Activated T-helper 17 cell treated with anti-CD3 and anti-CD28 coated beads, Interleukin-2, amount 50 U/mL, for 72 hours (primary cell): ENCODE data around the gene TRIM46. TPM values are rescaled to one million over a fixed set of nuclear protein-coding genes. Genes with fewer than 3 reads are reported as not detected.
A peak's percentile ranks its signal among the peaks of the same experiment; 100 is the strongest.

Experiments
- ATAC-seq: fragments of 150-1000 bp; cut with Tn5 transposase; replicated peaks from 2 replicates; pipeline ENCODE4 v1.10.0; 2021; ENCODE audit warnings: mild to moderate bottlenecking, moderate library complexity
- H3K27ac Mint-ChIP-seq: one replicate; pipeline ENCODE4 v1.8.0; 2022; ENCODE audit warnings: mixed read lengths
- H3K27me3 Mint-ChIP-seq: one replicate; pipeline ENCODE4 v1.8.0; 2022; ENCODE audit warnings: mixed read lengths
- H3K36me3 Mint-ChIP-seq: one replicate; pipeline ENCODE4 v1.8.0; 2022; ENCODE audit warnings: low read depth, mild to moderate bottlenecking, mixed read lengths
- H3K4me1 Mint-ChIP-seq: one replicate; pipeline ENCODE4 v1.8.0; 2022; ENCODE audit warnings: mixed read lengths
- H3K4me3 Mint-ChIP-seq: one replicate; pipeline ENCODE4 v1.8.0; 2022; ENCODE audit warnings: mild to moderate bottlenecking, mixed read lengths
- H3K9me3 Mint-ChIP-seq: one replicate; pipeline ENCODE4 v1.8.0; 2022; ENCODE audit warnings: mixed read lengths
- total RNA-seq, 2 donors: library from RNA; stranded (reverse); gene quantifications; one replicate each; pipeline ENCODE4 v1.2.3, GENCODE V29; 2022

TRIM46 gene, protein sequence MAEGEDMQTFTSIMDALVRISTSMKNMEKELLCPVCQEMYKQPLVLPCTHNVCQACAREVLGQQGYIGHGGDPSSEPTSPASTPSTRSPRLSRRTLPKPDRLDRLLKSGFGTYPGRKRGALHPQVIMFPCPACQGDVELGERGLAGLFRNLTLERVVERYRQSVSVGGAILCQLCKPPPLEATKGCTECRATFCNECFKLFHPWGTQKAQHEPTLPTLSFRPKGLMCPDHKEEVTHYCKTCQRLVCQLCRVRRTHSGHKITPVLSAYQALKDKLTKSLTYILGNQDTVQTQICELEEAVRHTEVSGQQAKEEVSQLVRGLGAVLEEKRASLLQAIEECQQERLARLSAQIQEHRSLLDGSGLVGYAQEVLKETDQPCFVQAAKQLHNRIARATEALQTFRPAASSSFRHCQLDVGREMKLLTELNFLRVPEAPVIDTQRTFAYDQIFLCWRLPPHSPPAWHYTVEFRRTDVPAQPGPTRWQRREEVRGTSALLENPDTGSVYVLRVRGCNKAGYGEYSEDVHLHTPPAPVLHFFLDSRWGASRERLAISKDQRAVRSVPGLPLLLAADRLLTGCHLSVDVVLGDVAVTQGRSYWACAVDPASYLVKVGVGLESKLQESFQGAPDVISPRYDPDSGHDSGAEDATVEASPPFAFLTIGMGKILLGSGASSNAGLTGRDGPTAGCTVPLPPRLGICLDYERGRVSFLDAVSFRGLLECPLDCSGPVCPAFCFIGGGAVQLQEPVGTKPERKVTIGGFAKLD
- 10 to 100 TPM; 10.6 to 16.6 TPM for total RNA-seq

DNA sequence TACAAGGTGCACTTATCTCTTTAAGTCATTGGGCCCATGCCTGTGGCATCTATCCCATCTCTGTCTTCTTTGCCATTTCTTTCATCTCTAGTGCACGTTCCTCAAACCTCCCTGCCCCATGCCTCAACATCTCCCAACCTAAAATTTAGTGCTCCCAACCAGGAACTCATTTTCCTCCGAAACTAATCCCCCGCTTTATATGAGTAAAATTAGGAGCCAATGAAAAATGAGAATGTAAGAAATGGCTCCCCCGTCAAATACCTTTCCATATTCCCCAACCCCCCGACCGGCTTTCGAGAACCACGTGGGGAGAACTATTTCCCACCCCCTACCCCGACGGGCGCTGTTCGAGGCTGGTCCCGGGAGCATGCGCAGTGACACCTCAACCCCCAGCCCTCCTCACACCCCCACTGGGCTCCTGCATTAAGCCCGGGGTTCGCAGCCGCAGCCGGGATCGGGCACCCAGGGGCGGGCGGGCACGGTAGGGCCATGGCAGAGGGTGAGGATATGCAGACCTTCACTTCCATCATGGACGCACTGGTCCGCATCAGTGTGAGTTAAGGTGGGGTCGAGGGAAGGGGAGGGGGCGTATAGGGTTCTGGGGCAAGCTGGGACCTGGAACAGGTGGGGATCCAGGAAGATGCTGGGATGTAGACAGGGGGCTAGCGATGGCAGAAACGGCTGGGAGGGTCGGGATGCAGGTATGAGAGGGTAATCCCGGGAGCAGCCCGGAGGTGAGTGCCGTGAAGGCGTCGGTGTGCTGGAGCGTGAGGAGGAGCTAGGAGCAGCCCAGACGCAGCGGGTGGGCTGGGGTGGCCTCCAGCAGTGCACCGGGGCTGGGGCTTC, at the start of gene TRIM46:
TRIM46 (plus strand) TSS at position 372 of the 846 bp plus-strand sequence; CDS start at position 490, 118 bp downstream.
- H3K9me3 Mint-ChIP-seq = no peaks in the 10 kb centered on the region
- H3K27ac Mint-ChIP-seq = peak within 1 kb of the TSS; percentile 100
- H3K4me1 Mint-ChIP-seq = peaks cover 24% of the 10 kb centered on the region

DNA sequence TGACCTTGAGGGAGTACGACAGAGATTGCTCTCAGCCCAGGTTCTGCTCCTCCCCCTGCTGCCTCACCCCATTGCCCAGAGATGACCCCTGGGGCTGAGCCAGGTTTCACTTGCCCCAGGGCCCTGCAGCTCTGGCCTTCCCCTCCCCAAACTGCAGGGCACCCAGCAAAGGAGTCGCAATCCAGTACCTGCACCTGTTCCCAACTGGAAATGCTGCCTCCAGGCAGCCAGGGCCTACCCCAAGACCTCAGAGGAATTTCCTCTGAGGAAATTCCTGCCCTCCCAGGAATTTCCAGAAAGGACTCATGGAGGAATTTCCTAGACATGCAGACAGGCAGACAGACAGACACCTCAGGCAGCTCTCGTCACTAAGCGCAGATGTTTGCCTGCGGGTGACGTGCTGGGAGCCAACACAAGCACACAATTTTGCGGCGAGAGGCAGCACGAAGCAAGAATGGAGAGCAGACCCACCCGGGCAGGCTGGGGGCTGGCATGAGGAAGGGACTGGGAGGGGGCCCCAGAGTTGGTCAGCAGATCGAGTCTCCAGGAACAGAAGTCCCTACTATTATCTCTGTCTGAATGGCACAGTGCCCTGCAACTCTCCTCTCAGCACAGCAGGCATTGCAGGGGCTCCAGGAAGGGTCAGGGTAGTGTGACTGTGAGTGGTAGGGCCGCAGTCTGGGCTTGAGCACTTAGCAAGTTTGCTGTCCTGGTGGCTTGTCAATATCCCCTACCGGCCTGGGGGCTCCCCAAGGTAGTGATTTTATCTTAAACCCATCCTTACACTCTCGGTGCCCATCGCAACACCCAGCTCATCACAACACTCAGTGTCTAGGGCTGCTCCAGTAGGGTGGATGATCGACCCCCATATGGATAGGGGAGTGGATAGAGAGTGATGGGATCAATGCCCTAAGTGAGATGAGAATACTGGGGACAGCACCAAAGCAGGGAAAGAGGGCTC, 48.9 kb upstream of the TRIM46 start:
- H3K27me3 Mint-ChIP-seq = peaks cover 15% of the 10 kb centered on the region
- H3K4me3 Mint-ChIP-seq = no peak overlapping the region
- no peaks in the 10 kb centered on the region for H3K36me3 Mint-ChIP-seq
- peaks cover 16% of the 10 kb centered on the region for H3K4me1 Mint-ChIP-seq
- no peaks in the 10 kb centered on the region for H3K9me3 Mint-ChIP-seq
- no peak for ATAC-seq
- H3K27ac Mint-ChIP-seq = no peak overlapping the region

More for the DNA sequence above, at the start of gene TRIM46:
- H3K27me3 Mint-ChIP-seq = no peaks in the 10 kb centered on the region
- H3K4me3 Mint-ChIP-seq = peak within 1 kb of the TSS; percentile 100
- peaks cover 68% of the 10 kb centered on the region for H3K36me3 Mint-ChIP-seq
- peak; percentile 57 for ATAC-seq

DNA sequence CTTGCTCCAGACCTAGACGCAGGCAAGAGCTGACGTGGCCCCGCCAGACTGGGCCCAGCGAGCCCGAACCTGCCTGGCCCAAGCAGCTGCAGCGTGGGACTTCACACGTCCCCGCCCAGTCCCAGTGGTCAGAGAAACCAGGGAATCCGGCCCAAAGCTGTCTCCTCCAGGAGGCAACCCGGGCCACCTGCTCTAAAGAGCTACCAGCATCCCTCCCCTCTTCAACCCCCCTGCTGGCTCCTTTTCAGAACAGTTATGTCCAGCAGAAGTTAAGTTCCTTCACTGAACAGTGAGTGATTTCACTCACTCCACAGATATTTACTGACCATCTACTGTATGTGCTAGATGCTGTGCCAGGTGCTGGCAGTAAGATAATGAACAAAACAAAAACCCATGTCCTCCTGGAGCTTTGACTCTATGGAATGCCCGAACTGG, 48.1 kb upstream of the TRIM46 start:
- Mint-ChIP-seq H3K9me3 (no peaks in the 10 kb centered on the region), H3K4me3 (peak overlapping the region; percentile 19), H3K27ac (no peak overlapping the region), H3K36me3 (no peaks in the 10 kb centered on the region), H3K4me1 (peaks cover 16% of the 10 kb centered on the region), H3K27me3 (peaks cover 15% of the 10 kb centered on the region)
- no peak for ATAC-seq

DNA sequence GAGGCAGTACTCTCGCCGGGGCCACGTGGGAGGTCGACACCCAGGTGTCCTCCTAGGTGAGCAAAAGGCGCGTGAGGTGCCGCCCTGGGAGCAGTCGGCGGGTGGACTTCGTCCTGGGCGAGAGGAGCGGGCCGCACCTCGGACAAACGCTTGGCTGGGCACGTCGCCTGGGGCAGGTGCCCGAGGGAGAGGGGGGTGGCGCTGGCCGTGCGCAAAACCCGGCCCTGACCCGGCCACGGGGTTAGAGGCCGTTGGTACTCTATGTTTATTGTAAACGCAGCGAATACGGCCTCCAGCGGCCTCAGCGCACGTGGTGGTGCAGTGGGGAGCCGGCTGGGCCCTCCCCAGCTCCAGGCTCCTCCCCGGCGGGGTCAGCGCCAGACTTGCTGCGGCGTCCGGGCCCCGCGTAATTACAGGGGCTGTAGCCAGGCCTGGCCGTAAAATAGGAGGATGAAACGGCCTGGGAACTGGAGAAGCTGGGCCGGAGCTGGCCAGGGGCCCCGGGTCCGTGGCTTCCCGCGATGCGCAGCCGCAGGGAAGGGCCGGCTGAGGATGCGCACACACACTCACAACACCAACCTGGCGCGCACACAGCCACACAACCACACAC, 47.6 kb upstream of the TRIM46 start:
- Mint-ChIP-seq H3K4me3 (peak overlapping the region; percentile 79), H3K27ac (no peak overlapping the region), H3K4me1 (peaks cover 16% of the 10 kb centered on the region), H3K36me3 (no peaks in the 10 kb centered on the region), H3K9me3 (no peaks in the 10 kb centered on the region), H3K27me3 (peaks cover 15% of the 10 kb centered on the region)
- no peak for ATAC-seq

DNA sequence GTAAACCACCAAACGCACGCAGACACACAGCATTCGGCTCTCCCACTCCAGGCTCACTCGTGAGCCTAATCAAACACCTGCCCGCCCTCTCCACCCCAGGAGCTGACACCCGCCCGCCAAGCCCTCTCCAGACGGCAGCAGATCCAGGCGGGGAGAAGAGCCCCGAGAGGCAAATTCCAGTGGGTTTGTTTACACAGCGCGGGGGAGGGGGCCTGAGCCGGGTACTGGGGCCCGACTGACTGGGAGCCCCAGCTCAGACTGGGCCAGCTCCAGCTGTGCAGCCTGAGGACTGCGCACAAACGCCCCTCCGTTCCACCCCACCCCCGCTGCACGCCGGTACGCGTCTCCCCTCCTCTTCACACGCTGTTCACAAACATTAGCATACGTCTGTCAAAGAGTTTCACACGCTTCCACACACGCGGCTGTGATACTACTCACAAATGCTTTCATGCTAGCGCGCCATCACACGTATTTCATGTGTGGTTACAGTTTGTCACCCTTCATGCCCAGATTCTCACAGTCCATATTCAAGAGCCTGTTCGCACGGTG, 47.0 kb upstream of the TRIM46 start:
- peak; percentile 61 for ATAC-seq
- Mint-ChIP-seq H3K9me3 (no peaks in the 10 kb centered on the region), H3K4me3 (peak overlapping the region; percentile 79), H3K36me3 (no peaks in the 10 kb centered on the region), H3K4me1 (peaks cover 16% of the 10 kb centered on the region), H3K27me3 (peaks cover 15% of the 10 kb centered on the region), H3K27ac (peak overlapping the region; percentile 5)

DNA sequence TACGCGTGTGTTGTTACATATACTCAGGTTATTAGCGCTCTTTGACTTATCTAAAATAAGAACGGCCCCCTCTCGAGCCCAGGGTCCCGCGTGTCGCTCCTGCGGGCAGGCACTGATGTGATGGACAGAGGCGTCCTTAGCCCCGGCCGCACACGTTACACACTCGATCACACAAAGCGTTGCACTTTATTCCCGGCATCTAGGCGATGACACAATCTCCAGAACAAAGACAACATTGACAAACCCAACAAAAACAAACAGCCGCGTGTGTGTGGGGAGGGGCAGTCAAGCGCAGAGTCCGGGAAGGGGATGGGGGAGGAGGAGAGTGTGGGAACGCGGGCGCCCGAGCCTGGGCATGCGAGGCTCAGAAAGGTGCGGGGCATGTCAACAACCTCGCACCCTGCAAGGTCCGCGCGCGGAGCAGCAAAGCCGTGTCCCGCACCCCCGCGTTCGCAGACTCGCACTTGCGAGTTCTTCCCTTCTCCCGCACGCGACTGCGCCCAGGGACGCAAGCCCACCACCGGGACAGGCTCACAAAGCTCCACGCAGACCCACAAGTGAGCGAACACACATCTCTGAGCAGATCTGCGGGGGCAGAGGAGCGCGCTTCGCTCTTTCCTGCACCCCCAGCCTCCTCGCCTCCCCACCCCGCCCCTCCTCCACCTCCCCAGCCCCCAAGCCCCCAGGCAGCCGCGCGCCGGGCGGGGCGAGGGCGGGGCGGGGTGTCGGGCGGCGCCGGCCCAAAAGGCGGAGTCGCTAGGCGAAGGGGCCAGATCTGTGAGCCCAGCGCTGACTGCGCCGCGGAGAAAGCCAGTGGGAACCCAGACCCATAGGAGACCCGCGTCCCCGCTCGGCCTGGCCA, 46.3 kb upstream of the TRIM46 start, which contains the start of gene EFNA1:
EFNA1 (plus strand) TSS at position 772 of the 862 bp plus-strand sequence. CDS start 102 bp downstream, outside the sequence.
- Mint-ChIP-seq H3K27ac (peak within 1 kb of the TSS; percentile 62), H3K4me3 (peak within 1 kb of the TSS; percentile 79), H3K27me3 (peaks cover 15% of the 10 kb centered on the region), H3K36me3 (no peaks in the 10 kb centered on the region), H3K4me1 (peaks cover 16% of the 10 kb centered on the region), H3K9me3 (no peaks in the 10 kb centered on the region)
- peak; percentile 73 for ATAC-seq

DNA sequence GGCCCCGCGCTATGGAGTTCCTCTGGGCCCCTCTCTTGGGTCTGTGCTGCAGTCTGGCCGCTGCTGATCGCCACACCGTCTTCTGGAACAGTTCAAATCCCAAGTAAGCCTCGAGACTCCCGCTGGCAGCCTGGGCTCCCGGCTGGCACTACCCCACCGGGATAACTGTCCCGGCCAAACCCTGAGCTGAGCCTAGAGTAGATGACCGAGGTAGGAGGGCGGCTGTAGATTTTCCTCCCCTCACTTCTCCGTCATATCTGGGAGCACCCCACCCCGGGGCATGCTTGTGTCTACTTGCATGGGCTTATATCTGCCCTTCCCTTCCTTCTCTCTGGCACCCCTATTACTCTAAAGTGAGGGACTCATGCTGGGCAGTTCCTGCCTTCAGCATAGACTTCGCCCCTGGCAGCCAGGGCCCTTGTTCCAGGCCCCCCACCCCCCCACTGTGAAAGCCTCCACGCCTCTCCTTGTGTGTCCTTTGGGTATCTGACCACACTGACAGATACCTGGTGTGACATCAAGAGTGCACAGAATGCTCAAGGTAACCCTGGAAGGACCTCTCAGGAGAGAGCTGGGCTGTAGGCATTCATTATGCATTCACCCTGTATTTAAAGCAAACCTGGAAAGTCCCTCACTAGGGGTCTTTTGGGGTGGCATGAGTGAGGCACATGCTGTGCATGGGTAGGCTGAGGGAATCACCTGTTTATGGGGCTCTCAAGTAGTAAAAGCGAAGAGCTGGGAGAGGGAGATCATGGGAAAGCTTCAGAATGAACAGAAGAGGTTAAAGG, 45.5 kb upstream of the TRIM46 start:
- H3K27me3 Mint-ChIP-seq = peaks cover 15% of the 10 kb centered on the region

DNA sequence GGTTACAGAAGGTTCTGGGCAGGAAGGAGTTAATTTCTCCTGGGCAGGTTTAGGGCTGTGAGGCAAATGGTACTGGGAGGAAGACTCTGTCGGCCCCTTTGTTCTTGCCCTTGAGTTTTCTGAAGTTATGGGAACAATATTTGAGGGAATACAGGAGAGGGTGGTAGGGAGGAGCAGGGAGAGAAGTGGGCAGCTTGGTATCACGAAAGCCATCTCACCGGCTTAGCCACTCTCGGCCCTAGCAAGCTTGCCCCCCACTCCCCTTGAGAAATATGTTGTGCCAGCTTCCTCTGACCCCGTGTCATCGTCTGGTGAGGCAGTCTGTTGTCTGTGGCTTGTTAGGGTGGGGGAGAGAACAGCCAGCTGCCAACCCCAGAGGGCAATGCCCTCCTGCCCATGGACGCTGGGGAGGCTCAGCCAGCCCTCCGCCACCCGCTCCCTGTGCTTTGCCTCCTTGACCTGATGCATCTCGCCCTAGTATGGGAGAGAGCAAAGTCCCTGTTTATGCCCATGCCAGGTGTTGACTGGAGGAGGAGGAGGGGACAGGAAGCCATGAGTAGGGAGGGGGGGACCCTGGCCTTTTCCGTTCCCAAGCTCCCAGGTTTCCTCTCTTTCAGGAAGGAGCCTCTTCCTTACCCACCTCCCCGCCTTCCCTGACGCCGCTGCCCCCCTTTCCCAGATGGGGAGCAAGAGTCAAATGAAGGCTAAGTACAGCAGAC, 44.7 kb upstream of the TRIM46 start:
- H3K36me3 Mint-ChIP-seq = no peaks in the 10 kb centered on the region
- peaks cover 22% of the 10 kb centered on the region for H3K4me1 Mint-ChIP-seq
- ATAC-seq = no peak
- H3K9me3 Mint-ChIP-seq = no peaks in the 10 kb centered on the region
- H3K27me3 Mint-ChIP-seq = peaks cover 15% of the 10 kb centered on the region
- peak overlapping the region; percentile 62 for H3K27ac Mint-ChIP-seq
- peak overlapping the region; percentile 79 for H3K4me3 Mint-ChIP-seq

More for the DNA sequence above, 45.5 kb upstream of the TRIM46 start:
- peak overlapping the region; percentile 62 for H3K27ac Mint-ChIP-seq
- no peaks in the 10 kb centered on the region for H3K9me3 Mint-ChIP-seq
- peak overlapping the region; percentile 79 for H3K4me3 Mint-ChIP-seq
- no peaks in the 10 kb centered on the region for H3K36me3 Mint-ChIP-seq
- ATAC-seq = no peak
- peaks cover 16% of the 10 kb centered on the region for H3K4me1 Mint-ChIP-seq

DNA sequence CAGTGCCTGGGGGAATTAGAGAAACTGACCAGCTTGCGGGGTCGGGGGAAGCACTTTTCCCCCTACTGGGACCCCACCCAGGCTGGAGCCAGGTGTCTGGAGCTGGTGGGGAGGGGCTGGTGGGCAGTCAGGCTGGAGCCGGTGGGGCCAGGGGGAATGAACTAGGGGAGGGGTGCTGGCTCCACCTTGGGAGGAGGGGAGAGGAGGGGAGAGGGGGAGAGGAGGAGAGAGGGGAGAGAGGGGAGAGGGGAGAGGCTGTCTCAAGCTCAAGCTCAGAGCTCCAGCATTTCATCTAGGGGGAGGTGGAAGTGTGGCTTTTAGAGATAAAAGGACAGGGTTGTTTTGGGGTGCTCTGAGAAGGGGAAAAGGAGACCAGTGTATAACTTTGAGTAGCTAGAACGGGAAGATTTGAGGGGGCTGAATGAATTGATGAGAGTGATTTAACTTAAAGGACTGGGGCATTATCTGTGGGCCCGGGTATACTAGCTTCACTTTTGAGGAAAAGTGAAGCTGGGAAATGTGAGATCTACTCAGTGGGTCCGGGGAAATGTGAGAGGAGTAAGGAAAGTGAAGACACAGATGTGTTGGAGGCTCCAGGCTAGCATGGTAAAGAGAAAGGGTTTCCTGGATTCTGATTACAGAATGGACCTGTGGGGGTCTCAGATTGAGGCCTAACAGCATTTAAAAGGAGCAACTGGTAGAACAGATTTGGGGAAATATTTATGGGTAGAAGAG, 43.2 kb upstream of the TRIM46 start:
- peaks cover 6% of the 10 kb centered on the region for H3K36me3 Mint-ChIP-seq
- peaks cover 30% of the 10 kb centered on the region for H3K4me1 Mint-ChIP-seq
- peaks cover 15% of the 10 kb centered on the region for H3K27me3 Mint-ChIP-seq
- H3K27ac Mint-ChIP-seq = peak overlapping the region; percentile 26
- H3K4me3 Mint-ChIP-seq = no peak overlapping the region
- no peak for ATAC-seq
- no peaks in the 10 kb centered on the region for H3K9me3 Mint-ChIP-seq

DNA sequence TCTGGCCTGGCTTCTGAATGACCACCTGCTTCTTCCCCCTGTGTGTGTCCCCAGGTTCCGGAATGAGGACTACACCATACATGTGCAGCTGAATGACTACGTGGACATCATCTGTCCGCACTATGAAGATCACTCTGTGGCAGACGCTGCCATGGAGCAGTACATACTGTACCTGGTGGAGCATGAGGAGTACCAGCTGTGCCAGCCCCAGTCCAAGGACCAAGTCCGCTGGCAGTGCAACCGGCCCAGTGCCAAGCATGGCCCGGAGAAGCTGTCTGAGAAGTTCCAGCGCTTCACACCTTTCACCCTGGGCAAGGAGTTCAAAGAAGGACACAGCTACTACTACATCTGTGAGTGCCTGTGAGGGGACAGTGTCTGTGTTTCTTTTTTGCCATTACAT, 42.4 kb upstream of the TRIM46 start:
- Mint-ChIP-seq H3K9me3 (no peaks in the 10 kb centered on the region), H3K4me1 (peaks cover 30% of the 10 kb centered on the region), H3K27me3 (peaks cover 15% of the 10 kb centered on the region), H3K27ac (peak overlapping the region; percentile 66), H3K4me3 (no peak overlapping the region), H3K36me3 (peaks cover 15% of the 10 kb centered on the region)
- no peak for ATAC-seq
